ENCODE data around the gene PPP2R5C. TPM values are rescaled to one million over a fixed set of nuclear protein-coding genes. Genes with fewer than 3 reads are reported as not detected.
A peak's percentile ranks its signal among the peaks of the same experiment; 100 is the strongest.

PPP2R5C gene
- total and polyA plus RNA-seq, 9 of the 15 experiments (the other 6 are each of a cell fraction or from before 2014, with no cell fraction given), result 284 to 617 (median 395) TPM

GRCh38 chr14:101815994-101816393, 54.5 kb downstream of the PPP2R5C start (continued):
- TF ChIP-seq ZNF316 (IDR thresholded peaks at IDR 0.05) (peak; percentile 58), NFATC3 (IDR thresholded peaks at IDR 0.05) (no peak), ZC3H8 (IDR thresholded peaks at IDR 0.05) (no peak), FOXO4 (CRISPR knock-in tag; IDR thresholded peaks at IDR 0.05) (no peak), ZFPM2 (CRISPR knock-in tag; IDR thresholded peaks at IDR 0.05) (no peak), CEBPG (CRISPR knock-in tag; IDR thresholded peaks at IDR 0.05) (no peak), CEBPG (tag; conservative IDR thresholded peaks at IDR 0.05 in 1 of 2, IDR thresholded peaks at IDR 0.05 in 1 of 2) (no peak), ZNF41 (CRISPR knock-in tag; conservative IDR thresholded peaks at IDR 0.05) (no peak), PKNOX1 (IDR thresholded peaks at IDR 0.05) (no peak)

GRCh38 chr14:101817501-101818001, 56.0 kb downstream of the PPP2R5C start:
- WGBS (ENCODE audit: insufficient coverage, low coverage, missing lambda C conversion rate), result 11% methylated on average over 6 of the region's 11 CpGs
- peaks cover 3 to 44% of the 10 kb centered on the region in 2 experiments; a peak in 4 of 5 replicates for H3K4me1 ChIP-seq (replicated peaks in 1 of 2; ENCODE audit: control insufficient read depth in 2 of 2, insufficient read depth in 2 of 2, low read length in 2 of 2)
- no peaks in the 10 kb centered on the region for H3K9me3 ChIP-seq (replicated peaks; ENCODE audit: control insufficient read depth, insufficient read depth, low read depth, low read length)
- intact Hi-C loops (cut with micrococcal nuclease) (no loop called here), in situ Hi-C loops (cut with MboI) (no loop called here)
- POLR2A ChIA-PET, result interaction anchor here (0.5 to 0.7 kb wide), 2 partner anchors 50 to 1016 kb away, joined by 3 to 4 read pairs; no protein-coding TSS in a partner anchor
- H3K9ac ChIP-seq (ENCODE audit: insufficient read depth in 1 of 2, low read depth in 2 of 2, low read length in 2 of 2), result peak overlapping the region; percentile 53 to 59; a peak in 2 of 4 replicates
- H2AFZ ChIP-seq (ENCODE audit: low read depth, low read length), result no peak overlapping the region
- no TSS peak for BruUV-seq (replicated peaks)
- H3K9me1 ChIP-seq (ENCODE audit: control insufficient read depth, insufficient read depth, low read length), result peaks cover 8% of the 10 kb centered on the region
- no peak overlapping the region for H3K4me3 ChIP-seq
- H3K36me3 ChIP-seq (ENCODE audit: control insufficient read depth, insufficient read depth, low read length), result peaks cover 75% of the 10 kb centered on the region
- H3K27ac ChIP-seq (ENCODE audit: extremely low read depth, low read depth, low read length), result peak overlapping the region; percentile 67; the same call in 2 of the 3 replicates
- peak in 3 of 4 experiments; percentile 16 to 40 (median 32) for DNase-seq (ENCODE audit: extremely low read depth in 1 of 4, low spot score in 3 of 4)
- CTCF ChIA-PET (ENCODE audit: low intra/inter-chr PET ratio), result no interaction called here
- H3K27me3 ChIP-seq (ENCODE audit: control insufficient read depth in 2 of 2, insufficient read depth in 2 of 2, low read length in 2 of 2), result no peaks in the 10 kb centered on the region
- FAIRE-seq, result peak; percentile 6
- H4K20me1 ChIP-seq (replicated peaks; ENCODE audit: control insufficient read depth, insufficient read depth, low read length), result peaks cover 8% of the 10 kb centered on the region; the same call in 1 of the 2 replicates
- peaks cover 96% of the 10 kb centered on the region for H3K79me2 ChIP-seq (ENCODE audit: control insufficient read depth, insufficient read depth, low read length)
- TF ChIP-seq YY1 (IDR thresholded peaks at IDR 0.05; ENCODE audit: borderline replicate concordance in 1 of 3, control insufficient read depth in 1 of 3, extremely low read depth in 1 of 3, insufficient read depth in 3 of 3, insufficient read length in 1 of 3, insufficient replicate concordance in 2 of 3, low read depth in 1 of 3, low read length in 2 of 3), result peak in 1 of 3 experiments; percentile 42
- TF ChIP-seq BACH1 (tag; IDR thresholded peaks at IDR 0.05), result no peak
- TF ChIP-seq VEZF1 (CRISPR knock-in tag; IDR thresholded peaks at IDR 0.05), result peak; percentile 27; the same call in 1 of the 2 replicates
- TF ChIP-seq, protein P1, sequence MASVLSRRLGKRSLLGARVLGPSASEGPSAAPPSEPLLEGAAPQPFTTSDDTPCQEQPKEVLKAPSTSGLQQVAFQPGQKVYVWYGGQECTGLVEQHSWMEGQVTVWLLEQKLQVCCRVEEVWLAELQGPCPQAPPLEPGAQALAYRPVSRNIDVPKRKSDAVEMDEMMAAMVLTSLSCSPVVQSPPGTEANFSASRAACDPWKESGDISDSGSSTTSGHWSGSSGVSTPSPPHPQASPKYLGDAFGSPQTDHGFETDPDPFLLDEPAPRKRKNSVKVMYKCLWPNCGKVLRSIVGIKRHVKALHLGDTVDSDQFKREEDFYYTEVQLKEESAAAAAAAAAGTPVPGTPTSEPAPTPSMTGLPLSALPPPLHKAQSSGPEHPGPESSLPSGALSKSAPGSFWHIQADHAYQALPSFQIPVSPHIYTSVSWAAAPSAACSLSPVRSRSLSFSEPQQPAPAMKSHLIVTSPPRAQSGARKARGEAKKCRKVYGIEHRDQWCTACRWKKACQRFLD (CRISPR knock-in tag; IDR thresholded peaks at IDR 0.05), result peak; percentile 39; the same call in 1 of the 2 replicates
- 0 out of 2 replicates have a peak, but pooled peaks have one; percentile 23 for TF ChIP-seq ARID1B (IDR thresholded peaks at IDR 0.05)
- TF ChIP-seq EP300 (IDR thresholded peaks at IDR 0.05; ENCODE audit: low read length), result no peak
- ATAC-seq, result peak; percentile 53
- H3K4me2 ChIP-seq (ENCODE audit: insufficient read depth, low read length), result peak overlapping the region; percentile 50
